Tibial nerve (tissue), 4 donors: Measurements from ENCODE around the gene EIF1AX. TPM values are rescaled to one million over a fixed set of nuclear protein-coding genes. Genes with fewer than 3 reads are reported as not detected.

Experiments
- DNase-seq, 2 donors: peaks; one replicate each; pipeline ENCODE4 v3.0.0-alpha.2; 2019; ENCODE audit warnings: low spot score in 2 of 2
- H3K27ac ChIP-seq, 4 donors: fragments of 200-600 bp; sonication (generic) in 3 of 4; one replicate each; pipeline ENCODE4 v1.5.1; 2017 to 2019; ENCODE audit warnings: mild to moderate bottlenecking in 1 of 4
- H3K27me3 ChIP-seq, 2 donors: fragments of 200-600 bp; sonication (generic) in 1 of 2; one replicate each; pipeline versions ENCODE4 v1.5.1 to v1.6.0; 2017 to 2019
- H3K36me3 ChIP-seq, 3 donors: fragments of 200-600 bp; sonication (generic); one replicate each; pipeline ENCODE4 v1.5.1; 2018 to 2019
- H3K4me1 ChIP-seq, 4 donors: fragments of 200-600 bp; sonication (generic) in 3 of 4; one replicate each; pipeline ENCODE4 v1.5.1; 2017 to 2019
- H3K4me3 ChIP-seq, 4 donors: fragments of 200-600 bp; sonication (generic) in 3 of 4; one replicate each; pipeline ENCODE4 v1.5.1; 2017 to 2019; ENCODE audit warnings: mild to moderate bottlenecking in 1 of 4, moderate library complexity in 1 of 4
- H3K9me3 ChIP-seq, 4 donors: fragments of 200-600 bp; sonication (generic) in 3 of 4; one replicate each; pipeline ENCODE4 v1.5.1; 2017 to 2019
- EP300 ChIP-seq, 2 donors: sonication (generic); formaldehyde crosslinking; IDR thresholded peaks; one replicate each; pipeline ENCODE4 v1.6.1; 2017; ENCODE audit warnings: antibody characterized with exemption in 2 of 2, mild to moderate bottlenecking in 1 of 2
- POLR2A ChIP-seq, 2 donors: fragments of 450-650 bp; IDR thresholded peaks; one replicate each; pipeline ENCODE4 v1.6.1; 2017; ENCODE audit warnings: antibody characterized with exemption in 2 of 2, mild to moderate bottlenecking in 2 of 2, moderate library complexity in 2 of 2
- WGBS, 2 donors: methylation state at CpG; one replicate each; pipeline ENCODE4 v1.1.5; 2018; 5-methylcytosine and 5-hydroxymethylcytosine counted together
- total RNA-seq, 4 donors: library from RNA; depleted of rRNA; stranded (reverse); fragments of >200 nt; gene quantifications; one replicate each; pipeline ENCODE4 v1.1.0, GENCODE V29; 2016
- TF ChIP-seq, protein P1 (sequence below), 5 experiments: fragments of 200-600 bp in 3 of 5; fragments of 450-650 bp in 2 of 5; sonication (generic) in 3 of 5; IDR thresholded peaks; one replicate each; pipeline ENCODE4 v1.5.1; 2016 to 2019; ENCODE audit warnings: antibody characterized with exemption in 5 of 5, mild to moderate bottlenecking in 3 of 5, moderate library complexity in 2 of 5

Gene EIF1AX
- total RNA-seq, 4 donors from 2014 or later = 26.3 to 74.1 (median 53.8) TPM

DNA sequence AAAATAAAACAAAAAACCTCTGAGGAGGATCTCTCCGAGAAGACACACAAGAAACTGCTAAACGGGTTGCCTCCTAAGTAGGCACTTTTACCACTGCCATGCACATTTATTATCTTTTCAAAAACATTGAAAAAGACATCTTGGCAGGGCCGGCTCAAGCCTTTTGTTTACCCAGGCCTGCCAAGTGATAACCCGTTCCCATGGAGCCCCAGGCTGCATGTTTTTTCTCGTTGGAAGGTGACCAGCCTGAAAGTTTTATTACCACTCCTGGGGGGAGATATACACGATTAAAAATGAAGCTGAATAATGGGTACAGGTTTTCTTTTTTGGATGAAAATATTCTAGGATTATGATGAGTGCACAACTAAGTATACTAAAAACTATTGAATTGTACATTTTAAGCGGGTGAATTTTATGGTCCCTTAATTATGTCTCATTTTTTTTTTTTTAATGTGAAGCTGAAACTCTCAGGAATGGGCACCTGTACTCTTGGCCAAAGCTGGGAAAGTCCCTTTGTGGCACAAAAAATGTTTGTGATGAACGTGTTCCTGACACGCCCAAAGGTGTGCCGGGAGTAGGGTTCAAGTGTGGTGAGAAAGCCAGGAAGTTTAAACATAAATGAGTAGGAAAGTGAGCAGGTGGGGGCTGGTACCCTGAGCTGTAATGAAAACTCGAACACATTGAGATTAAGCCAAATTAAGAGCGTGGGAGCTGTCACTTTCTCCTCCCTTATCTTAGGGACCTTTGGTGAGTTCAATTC, 23.4 kb downstream of the EIF1AX start:
- WGBS, 2 donors = 64 to 68% methylated on average over 12 of the region's 12 CpGs
- no peaks in the 10 kb centered on the region for H3K36me3 ChIP-seq

DNA sequence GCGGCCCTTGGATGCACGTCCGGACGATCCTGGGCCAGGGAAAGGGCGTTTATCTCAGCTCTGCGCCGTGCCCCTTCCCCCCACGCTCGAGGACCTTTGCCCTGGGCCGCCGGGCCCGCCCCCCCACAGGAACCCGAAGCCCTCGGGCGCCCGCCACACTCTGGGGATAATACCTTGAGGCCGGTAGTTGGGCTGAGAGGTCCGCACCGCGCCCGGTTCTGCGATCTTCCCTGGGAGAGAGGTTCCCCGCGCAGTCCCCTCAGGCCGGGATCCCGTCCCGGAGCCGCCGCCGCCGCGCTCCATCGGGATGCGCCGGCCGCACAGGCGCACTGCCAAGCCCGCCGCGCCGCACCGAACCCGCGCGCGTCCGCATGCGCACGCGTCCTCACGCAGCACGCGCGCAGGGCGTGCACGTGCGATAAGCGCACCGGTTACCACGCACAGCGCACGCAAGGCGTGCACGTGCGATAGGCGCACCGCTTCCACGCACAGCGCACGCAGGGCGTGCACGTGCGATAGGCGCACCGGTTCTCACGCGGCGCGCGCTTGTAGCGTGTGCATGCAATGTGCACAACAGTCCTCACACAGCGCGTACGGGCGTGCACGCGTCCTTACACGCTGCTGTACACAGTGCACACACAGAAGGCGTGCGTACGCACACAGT, 24.9 kb downstream of the EIF1AX start, which contains the start of gene MAP7D2:
Gene MAP7D2, minus strand, starts transcription at position 331 of the 664 bp plus-strand sequence. Its CDS starts 28 bp downstream, at position 303.
- Histone ChIP-seq H3K27me3 (peaks cover 0 to 28% of the 10 kb centered on the region in 2 donors), H3K4me1 (peaks cover 0 to 12% (median 0%) of the 10 kb centered on the region in 4 donors), H3K36me3 (no peaks in the 10 kb centered on the region), H3K9me3 (no peaks in the 10 kb centered on the region), H3K4me3 (peak within 1 kb of the TSS in 2 of 4 donors; percentile 9 to 37), H3K27ac (no peak within 1 kb of the TSS)
- TF ChIP-seq EP300 (IDR thresholded peaks at IDR 0.05) (no peak), POLR2A (IDR thresholded peaks at IDR 0.05) (no peak)
- TF ChIP-seq, protein P1, sequence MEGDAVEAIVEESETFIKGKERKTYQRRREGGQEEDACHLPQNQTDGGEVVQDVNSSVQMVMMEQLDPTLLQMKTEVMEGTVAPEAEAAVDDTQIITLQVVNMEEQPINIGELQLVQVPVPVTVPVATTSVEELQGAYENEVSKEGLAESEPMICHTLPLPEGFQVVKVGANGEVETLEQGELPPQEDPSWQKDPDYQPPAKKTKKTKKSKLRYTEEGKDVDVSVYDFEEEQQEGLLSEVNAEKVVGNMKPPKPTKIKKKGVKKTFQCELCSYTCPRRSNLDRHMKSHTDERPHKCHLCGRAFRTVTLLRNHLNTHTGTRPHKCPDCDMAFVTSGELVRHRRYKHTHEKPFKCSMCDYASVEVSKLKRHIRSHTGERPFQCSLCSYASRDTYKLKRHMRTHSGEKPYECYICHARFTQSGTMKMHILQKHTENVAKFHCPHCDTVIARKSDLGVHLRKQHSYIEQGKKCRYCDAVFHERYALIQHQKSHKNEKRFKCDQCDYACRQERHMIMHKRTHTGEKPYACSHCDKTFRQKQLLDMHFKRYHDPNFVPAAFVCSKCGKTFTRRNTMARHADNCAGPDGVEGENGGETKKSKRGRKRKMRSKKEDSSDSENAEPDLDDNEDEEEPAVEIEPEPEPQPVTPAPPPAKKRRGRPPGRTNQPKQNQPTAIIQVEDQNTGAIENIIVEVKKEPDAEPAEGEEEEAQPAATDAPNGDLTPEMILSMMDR (IDR thresholded peaks at IDR 0.05) = no peak
- WGBS, 2 donors = 60% methylated on average over 58 of the region's 91 CpGs; no CpG with 5 or more reads in 1 of the 2 donors
- no peak for DNase-seq

More for the DNA sequence above, 23.4 kb downstream of the EIF1AX start:
- peaks cover 0 to 12% (median 0%) of the 10 kb centered on the region in 4 donors for H3K4me1 ChIP-seq
- DNase-seq = no peak
- TF ChIP-seq POLR2A (IDR thresholded peaks at IDR 0.05) (no peak), EP300 (IDR thresholded peaks at IDR 0.05) (no peak)
- TF ChIP-seq, protein P1 (IDR thresholded peaks at IDR 0.05) = no peak
- H3K27me3 ChIP-seq = peaks cover 0 to 28% of the 10 kb centered on the region in 2 donors
- H3K27ac ChIP-seq = no peak overlapping the region
- H3K9me3 ChIP-seq = no peaks in the 10 kb centered on the region
- H3K4me3 ChIP-seq = no peak overlapping the region

DNA sequence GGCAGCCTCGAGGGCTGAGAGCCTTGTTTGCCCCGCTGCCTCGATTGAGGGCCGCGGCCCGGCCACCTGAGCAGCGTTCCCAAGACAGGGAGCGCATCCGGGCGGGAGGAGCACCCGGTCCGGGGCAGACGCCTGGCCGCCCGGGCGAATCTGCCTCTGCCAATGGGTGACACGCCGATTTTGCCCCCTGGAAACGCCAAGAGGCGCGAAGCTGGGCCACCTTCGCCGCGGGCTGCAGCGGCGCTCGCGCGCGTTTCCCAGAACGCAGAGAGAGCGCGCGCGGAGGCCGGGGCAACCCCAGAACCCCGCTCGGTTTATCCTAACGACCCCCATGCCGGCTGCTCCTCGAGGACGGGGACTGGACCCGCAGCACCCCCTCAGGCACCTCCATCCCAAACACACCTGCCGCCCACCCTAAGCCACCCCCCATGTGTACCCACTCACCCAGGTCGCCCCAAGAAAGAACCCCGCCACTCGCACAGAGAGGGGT, 25.5 kb downstream of the EIF1AX start:
- DNase-seq = no peak
- Histone ChIP-seq H3K27me3 (peaks cover 0 to 28% of the 10 kb centered on the region in 2 donors), H3K27ac (no peak overlapping the region), H3K36me3 (no peaks in the 10 kb centered on the region), H3K9me3 (no peaks in the 10 kb centered on the region), H3K4me3 (peak overlapping the region in 2 of 4 donors; percentile 9 to 37), H3K4me1 (peaks cover 0 to 12% (median 0%) of the 10 kb centered on the region in 4 donors)
- TF ChIP-seq POLR2A (IDR thresholded peaks at IDR 0.05) = no peak
- TF ChIP-seq EP300 (IDR thresholded peaks at IDR 0.05) = no peak
- TF ChIP-seq, protein P1 (IDR thresholded peaks at IDR 0.05) = no peak
- WGBS, 2 donors = 3 to 19% methylated on average over 6 to 34 of the region's 47 CpGs

DNA sequence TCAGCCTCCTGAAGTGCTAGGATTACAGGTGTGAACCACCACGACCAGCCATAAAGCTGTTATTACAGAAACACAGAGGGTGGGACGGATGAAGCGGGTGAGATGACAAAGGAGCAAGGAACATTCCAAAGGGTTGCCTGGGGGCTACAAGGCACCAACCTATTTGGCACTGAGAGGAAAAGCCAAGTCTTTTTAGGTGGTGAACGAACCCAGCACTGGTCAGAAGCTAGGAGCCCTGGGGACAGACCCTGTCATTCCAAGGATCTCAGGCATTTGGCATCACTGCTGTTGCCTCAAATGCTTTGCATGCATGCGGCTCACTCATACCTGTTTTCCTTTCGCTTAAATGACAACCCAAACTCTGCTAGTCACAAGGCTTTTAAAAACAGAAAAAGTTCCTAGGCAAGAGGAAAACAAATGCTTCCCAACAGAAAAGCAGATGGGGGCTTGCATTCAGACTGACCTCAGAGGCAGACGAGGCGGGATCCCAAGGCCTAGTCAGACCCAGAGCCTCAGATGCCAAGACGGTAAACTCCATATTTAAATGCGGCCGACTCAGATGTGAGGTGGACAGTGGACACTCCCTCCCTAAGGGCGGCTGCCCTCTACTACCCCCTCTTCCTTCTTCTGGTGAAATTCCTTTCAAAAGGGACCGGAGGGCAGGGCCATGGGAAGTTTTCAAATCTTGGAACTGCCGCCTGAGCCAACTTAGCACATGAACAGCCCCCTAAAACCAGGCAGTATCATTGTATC, 29.4 kb downstream of the EIF1AX start:
- Histone ChIP-seq H3K4me1 (peaks cover 0 to 12% (median 0%) of the 10 kb centered on the region in 4 donors), H3K27me3 (peaks cover 0 to 23% of the 10 kb centered on the region in 2 donors), H3K4me3 (no peak overlapping the region), H3K27ac (no peak overlapping the region), H3K9me3 (no peaks in the 10 kb centered on the region), H3K36me3 (no peaks in the 10 kb centered on the region)
- TF ChIP-seq, protein P1 (IDR thresholded peaks at IDR 0.05) = no peak
- no peak for TF ChIP-seq EP300 (IDR thresholded peaks at IDR 0.05)
- TF ChIP-seq POLR2A (IDR thresholded peaks at IDR 0.05) = no peak
- DNase-seq = no peak
- 84 to 87% methylated on average over 14 of the region's 14 CpGs for WGBS, 2 donors
